A549 (cell line): ENCODE data around the gene NSG2. TPM values are rescaled to one million over a fixed set of nuclear protein-coding genes. Genes with fewer than 3 reads are reported as not detected.

Source experiments
- ATAC-seq, 2 experiments: fragments of 200-7000 bp in 1 of 2; fragments of >200 bp in 1 of 2; cut with Nextera tagmentation in 1 of 2; cut with Tn5 transposase in 1 of 2; 3 replicates each; pipeline versions ENCODE4 v1.8.0 to v1.9.1; 2018 to 2020; ENCODE audit warnings: mild to moderate bottlenecking in 1 of 2, moderate library complexity in 1 of 2
- CTCF ChIA-PET: fragments of 300-600 bp; sonication (Branson Sonifier 250); formaldehyde crosslinking; extraction: SDS; loops from one replicate; lab custom pipeline; 2021; ENCODE audit warnings: antibody characterized with exemption, inconsistent platforms; lab: Yijun Ruan, JAX
- POLR2A ChIA-PET: fragments of 350-600 bp; formaldehyde crosslinking; extraction: SDS; loops from one replicate; lab custom pipeline; 2021; ENCODE audit warnings: antibody characterized with exemption, inconsistent platforms; lab: Yijun Ruan, JAX
- DNase-seq, 2 experiments: peaks; one replicate each; pipeline versions ENCODE4 v3.0.0 to v3.0.0-alpha.2; 2011 to 2016; ENCODE audit warnings: low read depth in 1 of 2, low spot score in 1 of 2
- FAIRE-seq: peaks from 2 replicates; lab custom pipeline; 2011; peaks lifted over from hg19 to GRCh38; lab: Jason Lieb, UNC
- H3K27ac ChIP-seq, 2 experiments: fragments of >200 bp; sonication (Bioruptor Twin); formaldehyde crosslinking; 3 replicates each; pipeline ENCODE4 v1.5.1; 2016 to 2017
- H3K4me1 ChIP-seq: fragments of >200 bp; sonication (Bioruptor Twin); formaldehyde crosslinking; 3 replicates; pipeline ENCODE4 v1.6.1; 2016
- H3K4me2 ChIP-seq: fragments of >200 bp; sonication (Bioruptor Twin); formaldehyde crosslinking; 3 replicates; pipeline ENCODE4 v1.6.1; 2016
- H3K4me3 ChIP-seq: fragments of >200 bp; sonication (Bioruptor Twin); formaldehyde crosslinking; 3 replicates; pipeline ENCODE4 v1.5.1; 2016
- H3K9me3 ChIP-seq: fragments of >200 bp; sonication (Bioruptor Twin); formaldehyde crosslinking; 3 replicates; pipeline ENCODE4 v1.6.1; 2016
- CBX2 ChIP-seq: fragments of 200-600 bp; sonication (generic); IDR thresholded peaks from 2 replicates; pipeline ENCODE4 v1.6.1; 2016; ENCODE audit warnings: low read depth, mild to moderate bottlenecking, borderline replicate concordance
- ESRRA ChIP-seq: fragments of 150-350 bp; IDR thresholded peaks from 2 replicates; pipeline ENCODE4 v1.6.1; 2014; ENCODE audit warnings: mild to moderate bottlenecking, low read length, borderline replicate concordance
- FOSB ChIP-seq: fragments of 250-450 bp; sonication (Bioruptor Pico); IDR thresholded peaks from 2 replicates; pipeline ENCODE4 v1.5.0; 2020; ENCODE audit warnings: mild to moderate bottlenecking, moderate library complexity
- FOSL2 ChIP-seq, 2 experiments: fragments of 450-650 bp in 1 of 2; fragments of >200 bp in 1 of 2; sonication (Bioruptor Twin) in 1 of 2; formaldehyde crosslinking; IDR thresholded peaks; 2 replicates each; pipeline versions ENCODE4 v1.5.0 to v1.6.1; 2016 to 2020; ENCODE audit warnings: mild to moderate bottlenecking in 1 of 2, moderate library complexity in 1 of 2
- HEYL ChIP-seq: fragments of 250-450 bp; sonication (Bioruptor Pico); IDR thresholded peaks from 2 replicates; pipeline ENCODE4 v1.8.0; 2021; ENCODE audit warnings: mild to moderate bottlenecking, moderate library complexity
- HOXB13 ChIP-seq: fragments of 250-450 bp; sonication (Bioruptor Pico); IDR thresholded peaks from 2 replicates; pipeline ENCODE4 v1.5.0; 2020; ENCODE audit warnings: low read depth, mild to moderate bottlenecking, moderate library complexity
- JUN ChIP-seq, 2 experiments: fragments of >200 bp; sonication (Bioruptor Twin); formaldehyde crosslinking; IDR thresholded peaks; 2 replicates in 1 of 2; 3 replicates in 1 of 2; pipeline ENCODE4 v1.6.1; 2016 to 2017
- JUNB ChIP-seq: fragments of >200 bp; sonication (Bioruptor Twin); formaldehyde crosslinking; IDR thresholded peaks from 2 replicates; pipeline ENCODE4 v1.6.1; 2016
- MAFK ChIP-seq: fragments of 450-650 bp; IDR thresholded peaks from 2 replicates; pipeline ENCODE4 v1.6.1; 2014; ENCODE audit not compliant: partially characterized antibody
- MYC ChIP-seq: IDR thresholded peaks from 2 replicates; pipeline ENCODE4 v1.6.1; 2012; ENCODE audit warnings: mild to moderate bottlenecking, inconsistent platforms, low read length, improper control_type of control experiment, borderline replicate concordance
- NR3C1 ChIP-seq: fragments of >200 bp; sonication (Bioruptor Twin); formaldehyde crosslinking; IDR thresholded peaks from 3 replicates; pipeline ENCODE4 v1.6.1; 2017
- POLR2A ChIP-seq: IDR thresholded peaks from 2 replicates; pipeline ENCODE4 v1.6.1; 2012; ENCODE audit warnings: mild to moderate bottlenecking, low read length
- POLR2AphosphoS2 ChIP-seq: conservative IDR thresholded peaks from 2 replicates; pipeline ENCODE4 v1.6.1; 2012; ENCODE audit warnings: low read length, improper control_type of control experiment, inconsistent platforms
- RAD21 ChIP-seq, 2 experiments: fragments of >200 bp in 1 of 2; sonication (Bioruptor Twin) in 1 of 2; formaldehyde crosslinking in 1 of 2; IDR thresholded peaks in 1 of 2; conservative IDR thresholded peaks in 1 of 2; 2 replicates in 1 of 2; 3 replicates in 1 of 2; pipeline ENCODE4 v1.6.1; 2012 to 2018; ENCODE audit warnings: inconsistent platforms in 1 of 2
- RARB ChIP-seq: fragments of 250-450 bp; sonication (Bioruptor Pico); IDR thresholded peaks from 2 replicates; pipeline ENCODE4 v1.8.0; 2021; ENCODE audit warnings: mild to moderate bottlenecking, moderate library complexity
- SREBF2 ChIP-seq: fragments of 450-650 bp; IDR thresholded peaks from 2 replicates; pipeline ENCODE4 v1.6.1; 2014; ENCODE audit warnings: mild to moderate bottlenecking, moderate library complexity
- TP53 ChIP-seq: fragments of 250-450 bp; sonication (Bioruptor Pico); IDR thresholded peaks from 2 replicates; pipeline ENCODE4 v1.5.0; 2021; ENCODE audit warnings: mild to moderate bottlenecking, moderate library complexity
- ZC3H11A ChIP-seq: fragments of 450-650 bp; IDR thresholded peaks from 2 replicates; pipeline ENCODE4 v1.6.1; 2014; ENCODE audit warnings: antibody characterized with exemption, mild to moderate bottlenecking
- ZFP36 ChIP-seq: fragments of 450-650 bp; IDR thresholded peaks from 2 replicates; pipeline ENCODE4 v1.6.1; 2014; ENCODE audit warnings: borderline replicate concordance; ENCODE audit not compliant: partially characterized antibody
- ZSCAN20 ChIP-seq: fragments of 250-450 bp; sonication (Bioruptor Pico); IDR thresholded peaks from 2 replicates; pipeline ENCODE4 v1.8.0; 2022; ENCODE audit warnings: mild to moderate bottlenecking, moderate library complexity
- WGBS: methylation state at CpG from one replicate; pipeline ENCODE4 v1.1.6; 2017; ENCODE audit errors: missing lambda C conversion rate; 5-methylcytosine and 5-hydroxymethylcytosine counted together
- polyA plus RNA-seq, 4 experiments: library from polyadenylated mRNA; depleted of rRNA in 3 of 4; stranded (reverse); fragments of >200 nt; fragmentation: RNase III in 1 of 4; extraction: RNeasy Plus Mini Kit Qiagen cat#74134 plus additional on column Dnase treatment in 1 of 4; gene quantifications; 2 replicates in 3 of 4; 3 replicates in 1 of 4; pipeline ENCODE4 v1.2.3, GENCODE V29; 2011 to 2017
- TF ChIP-seq, protein P1 (sequence below): fragments of 200-600 bp; sonication (generic); IDR thresholded peaks from 2 replicates; pipeline ENCODE4 v1.6.1; 2016; ENCODE audit warnings: antibody characterized with exemption, mild to moderate bottlenecking, moderate library complexity
- TF ChIP-seq, protein P2 (sequence below): fragments of 450-650 bp; IDR thresholded peaks from 2 replicates; pipeline ENCODE4 v1.6.1; 2014; ENCODE audit warnings: antibody characterized with exemption
- TF ChIP-seq, protein P3 (sequence below): fragments of >200 bp; sonication (Bioruptor Twin); formaldehyde crosslinking; IDR thresholded peaks from 2 replicates; pipeline ENCODE4 v1.6.1; 2016
- TF ChIP-seq, protein P4 (sequence below): IDR thresholded peaks from 2 replicates; pipeline ENCODE4 v1.6.1; 2012; ENCODE audit warnings: low read depth, borderline replicate concordance

Gene NSG2
- polyA plus RNA-seq, 2 of the 4 experiments (the other 2 are of a cell fraction): 0.06 TPM; not detected in 1

DNA sequence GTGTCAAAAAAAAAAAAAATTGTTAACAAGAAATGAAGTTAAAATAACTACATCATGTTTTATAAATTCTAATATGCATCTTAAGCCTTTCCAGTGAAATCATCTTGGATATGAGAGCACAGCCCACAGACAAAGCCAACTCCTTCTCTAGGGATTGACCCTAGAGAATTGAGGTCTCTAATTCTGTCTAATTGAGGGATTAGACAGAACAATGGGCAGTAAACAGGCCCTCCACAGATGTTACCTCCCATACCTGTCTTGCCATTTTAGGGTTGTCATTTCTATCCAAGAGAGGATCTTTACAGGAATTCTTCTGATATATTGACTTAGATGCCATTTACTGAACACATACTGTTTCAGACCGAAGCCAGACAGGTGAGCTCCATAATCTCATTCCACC, 42.3 kb downstream of the NSG2 start:
- Histone ChIP-seq H3K9me3 (no peaks in the 10 kb centered on the region; the same call in 2 of the 3 replicates), H3K27ac (no peak overlapping the region), H3K4me2 (no peak overlapping the region), H3K4me1 (no peaks in the 10 kb centered on the region), H3K4me3 (no peak overlapping the region)
- ChIA-PET POLR2A (no interaction called here), CTCF (interaction anchor here (1.8 kb wide), 1 partner anchor 13 kb away, joined by 4 read pairs; no protein-coding TSS in a partner anchor)
- ATAC-seq: no peak
- TF ChIP-seq, protein P1, sequence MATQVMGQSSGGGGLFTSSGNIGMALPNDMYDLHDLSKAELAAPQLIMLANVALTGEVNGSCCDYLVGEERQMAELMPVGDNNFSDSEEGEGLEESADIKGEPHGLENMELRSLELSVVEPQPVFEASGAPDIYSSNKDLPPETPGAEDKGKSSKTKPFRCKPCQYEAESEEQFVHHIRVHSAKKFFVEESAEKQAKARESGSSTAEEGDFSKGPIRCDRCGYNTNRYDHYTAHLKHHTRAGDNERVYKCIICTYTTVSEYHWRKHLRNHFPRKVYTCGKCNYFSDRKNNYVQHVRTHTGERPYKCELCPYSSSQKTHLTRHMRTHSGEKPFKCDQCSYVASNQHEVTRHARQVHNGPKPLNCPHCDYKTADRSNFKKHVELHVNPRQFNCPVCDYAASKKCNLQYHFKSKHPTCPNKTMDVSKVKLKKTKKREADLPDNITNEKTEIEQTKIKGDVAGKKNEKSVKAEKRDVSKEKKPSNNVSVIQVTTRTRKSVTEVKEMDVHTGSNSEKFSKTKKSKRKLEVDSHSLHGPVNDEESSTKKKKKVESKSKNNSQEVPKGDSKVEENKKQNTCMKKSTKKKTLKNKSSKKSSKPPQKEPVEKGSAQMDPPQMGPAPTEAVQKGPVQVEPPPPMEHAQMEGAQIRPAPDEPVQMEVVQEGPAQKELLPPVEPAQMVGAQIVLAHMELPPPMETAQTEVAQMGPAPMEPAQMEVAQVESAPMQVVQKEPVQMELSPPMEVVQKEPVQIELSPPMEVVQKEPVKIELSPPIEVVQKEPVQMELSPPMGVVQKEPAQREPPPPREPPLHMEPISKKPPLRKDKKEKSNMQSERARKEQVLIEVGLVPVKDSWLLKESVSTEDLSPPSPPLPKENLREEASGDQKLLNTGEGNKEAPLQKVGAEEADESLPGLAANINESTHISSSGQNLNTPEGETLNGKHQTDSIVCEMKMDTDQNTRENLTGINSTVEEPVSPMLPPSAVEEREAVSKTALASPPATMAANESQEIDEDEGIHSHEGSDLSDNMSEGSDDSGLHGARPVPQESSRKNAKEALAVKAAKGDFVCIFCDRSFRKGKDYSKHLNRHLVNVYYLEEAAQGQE: no peak
- TF ChIP-seq, protein P2, sequence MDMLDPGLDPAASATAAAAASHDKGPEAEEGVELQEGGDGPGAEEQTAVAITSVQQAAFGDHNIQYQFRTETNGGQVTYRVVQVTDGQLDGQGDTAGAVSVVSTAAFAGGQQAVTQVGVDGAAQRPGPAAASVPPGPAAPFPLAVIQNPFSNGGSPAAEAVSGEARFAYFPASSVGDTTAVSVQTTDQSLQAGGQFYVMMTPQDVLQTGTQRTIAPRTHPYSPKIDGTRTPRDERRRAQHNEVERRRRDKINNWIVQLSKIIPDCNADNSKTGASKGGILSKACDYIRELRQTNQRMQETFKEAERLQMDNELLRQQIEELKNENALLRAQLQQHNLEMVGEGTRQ: no peak
- no peak for TF ChIP-seq POLR2A
- TF ChIP-seq MAFK: no peak
- no peak for TF ChIP-seq RAD21 (conservative IDR thresholded peaks at IDR 0.05 in 1 of 2, IDR thresholded peaks at IDR 0.05 in 1 of 2)
- TF ChIP-seq ZSCAN20 (CRISPR knock-in tag): no peak
- TF ChIP-seq HOXB13: no peak
- no peak for FAIRE-seq
- 10% methylated on average over 1 of the region's 1 CpG for WGBS
- no peak for DNase-seq

DNA sequence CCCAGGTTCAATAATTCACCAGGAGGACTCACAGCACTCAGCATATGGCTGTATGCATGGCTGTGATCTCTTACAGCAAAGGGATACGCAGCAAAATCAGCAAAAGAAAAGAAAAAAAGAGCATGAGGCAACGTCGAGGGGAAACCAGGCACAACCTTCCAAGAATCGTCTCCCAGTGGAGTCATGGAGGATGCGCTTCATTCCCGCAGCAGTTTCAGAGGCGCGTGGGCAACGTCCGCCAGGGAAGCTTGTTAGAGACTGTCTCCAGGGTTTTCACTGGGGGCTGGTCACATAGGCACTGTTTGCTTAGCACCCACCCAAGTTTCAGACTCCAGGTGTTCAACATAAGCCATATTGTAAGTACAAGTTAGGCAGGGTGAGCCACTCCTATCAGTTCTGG, 44.6 kb downstream of the NSG2 start:
- TF ChIP-seq RARB (no peak), SREBF2 (no peak), MYC (no peak), JUNB (no peak), FOSB (CRISPR knock-in tag) (no peak), HEYL (CRISPR knock-in tag) (no peak), TP53 (no peak), FOSL2 (IDR thresholded peaks at IDR 0.05) (no peak), FOSL2 (CRISPR knock-in tag; IDR thresholded peaks at IDR 0.05) (no peak)
- TF ChIP-seq, protein P3, sequence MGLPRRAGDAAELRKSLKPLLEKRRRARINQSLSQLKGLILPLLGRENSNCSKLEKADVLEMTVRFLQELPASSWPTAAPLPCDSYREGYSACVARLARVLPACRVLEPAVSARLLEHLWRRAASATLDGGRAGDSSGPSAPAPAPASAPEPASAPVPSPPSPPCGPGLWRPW: no peak
- TF ChIP-seq, protein P4, sequence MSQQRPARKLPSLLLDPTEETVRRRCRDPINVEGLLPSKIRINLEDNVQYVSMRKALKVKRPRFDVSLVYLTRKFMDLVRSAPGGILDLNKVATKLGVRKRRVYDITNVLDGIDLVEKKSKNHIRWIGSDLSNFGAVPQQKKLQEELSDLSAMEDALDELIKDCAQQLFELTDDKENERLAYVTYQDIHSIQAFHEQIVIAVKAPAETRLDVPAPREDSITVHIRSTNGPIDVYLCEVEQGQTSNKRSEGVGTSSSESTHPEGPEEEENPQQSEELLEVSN: no peak
- CTCF ChIA-PET: interaction anchor here (1.9 kb wide), 1 partner anchor 44 kb away, joined by 7 read pairs; the partner anchor contains the start of gene NSG2
- Histone ChIP-seq H3K9me3 (no peaks in the 10 kb centered on the region; the same call in 2 of the 3 replicates), H3K4me1 (no peaks in the 10 kb centered on the region), H3K27ac (no peak overlapping the region), H3K4me2 (no peak overlapping the region), H3K4me3 (no peak overlapping the region)
- no peak for ATAC-seq
- DNase-seq: no peak
- FAIRE-seq: no peak
- 53% methylated on average over 10 of the region's 10 CpGs for WGBS
- POLR2A ChIA-PET: no interaction called here

DNA sequence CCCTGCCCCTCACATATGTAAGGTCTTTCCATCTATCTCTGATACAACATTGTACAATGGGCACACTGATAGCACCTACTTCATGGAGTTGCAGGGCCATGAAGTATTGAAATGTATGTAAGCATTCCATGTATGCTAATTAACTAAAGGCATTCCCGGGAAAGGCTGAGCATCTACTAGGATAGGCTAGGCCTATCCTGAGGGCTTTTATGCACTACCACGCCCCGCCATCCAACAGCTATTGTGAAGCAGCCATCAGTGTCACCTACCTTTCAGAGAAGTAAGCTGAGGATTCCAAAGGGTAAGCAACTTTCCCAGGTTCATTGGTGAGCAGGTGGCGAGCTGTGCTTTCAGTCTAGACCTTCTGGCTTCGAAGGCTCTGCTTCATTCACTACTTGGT, 47.6 kb downstream of the NSG2 start:
- POLR2A ChIA-PET: no interaction called here
- H3K9me3 ChIP-seq: no peaks in the 10 kb centered on the region; the same call in 2 of the 3 replicates
- H3K4me2 ChIP-seq: no peak overlapping the region
- H3K4me1 ChIP-seq: no peaks in the 10 kb centered on the region
- CTCF ChIA-PET: interaction anchor here (0.7 to 1.4 kb wide), 2 partner anchors 224 to 372 kb away, joined by 3 read pairs; no protein-coding TSS in a partner anchor
- 20% methylated on average over 5 of the region's 5 CpGs for WGBS
- no peak for ATAC-seq
- DNase-seq: no peak
- H3K27ac ChIP-seq: no peak overlapping the region
- FAIRE-seq: no peak
- H3K4me3 ChIP-seq: no peak overlapping the region
- TF ChIP-seq ZC3H11A (no peak), ZSCAN20 (CRISPR knock-in tag) (no peak), CBX2 (no peak), ESRRA (no peak), JUN (IDR thresholded peaks at IDR 0.05) (no peak), MYC (no peak), ZFP36 (no peak), NR3C1 (no peak), POLR2AphosphoS2 (no peak)
- TF ChIP-seq, protein P1: no peak
- TF ChIP-seq, protein P2: no peak
